ENCODE data around the gene KCNJ9. TPM values are rescaled to one million over a fixed set of nuclear protein-coding genes. Genes with fewer than 3 reads are reported as not detected.
"Not testable (repeated sequence)": the region's sequence is repeated elsewhere in the genome, so short reads cannot be mapped to it uniquely, and the experiment has no call there.

Gene KCNJ9
- polyA plus RNA-seq, 4 donors = 0.04 to 0.13 (median 0.10) TPM; not detected in 1

GRCh38 chr1:160099716-160100375, 18.5 kb downstream of the KCNJ9 start:
- no peak for DNase-seq (ENCODE audit: low read depth in 4 of 4, low spot score in 3 of 4)

DNA sequence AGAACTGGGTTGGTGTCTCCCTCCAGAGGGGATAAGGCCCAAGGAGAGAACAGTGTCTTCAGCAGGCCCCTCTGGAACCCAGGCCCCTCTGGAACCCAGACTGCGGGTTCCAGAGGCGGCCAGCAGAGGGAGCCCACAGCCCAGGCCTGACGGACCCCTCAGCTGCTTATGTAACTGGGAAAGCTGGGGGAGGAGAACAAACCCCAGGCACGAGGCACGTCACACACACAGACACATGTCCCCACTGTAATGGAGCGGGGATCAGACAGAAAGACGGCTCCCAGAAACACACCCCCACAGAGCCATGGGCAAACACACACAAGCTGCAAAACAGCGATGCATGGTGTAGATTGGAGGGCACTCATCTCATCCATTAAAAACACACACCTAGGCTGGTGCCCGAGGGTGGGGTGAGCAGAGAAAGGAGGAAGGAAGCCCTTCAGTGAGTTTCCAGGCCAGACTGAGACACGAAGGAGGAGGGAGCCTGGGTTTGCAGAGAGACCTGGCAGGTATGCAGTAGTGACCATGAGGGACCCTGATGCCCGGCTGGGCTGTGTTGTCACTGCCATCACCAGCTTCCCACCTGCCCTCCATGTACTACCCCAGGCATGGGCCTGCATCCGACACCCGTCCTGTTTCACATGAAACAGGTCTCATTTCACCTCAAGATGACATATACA, 19.8 kb downstream of the KCNJ9 start:
- DNase-seq (ENCODE audit: low read depth in 4 of 4, low spot score in 3 of 4) = peak in 3 of 4 donors; percentile 72 to 76 (median 74)

GRCh38 chr1:160101717-160102522, 20.6 kb downstream of the KCNJ9 start:
- DNase-seq (ENCODE audit: low read depth in 4 of 4, low spot score in 3 of 4) = no peak

DNA sequence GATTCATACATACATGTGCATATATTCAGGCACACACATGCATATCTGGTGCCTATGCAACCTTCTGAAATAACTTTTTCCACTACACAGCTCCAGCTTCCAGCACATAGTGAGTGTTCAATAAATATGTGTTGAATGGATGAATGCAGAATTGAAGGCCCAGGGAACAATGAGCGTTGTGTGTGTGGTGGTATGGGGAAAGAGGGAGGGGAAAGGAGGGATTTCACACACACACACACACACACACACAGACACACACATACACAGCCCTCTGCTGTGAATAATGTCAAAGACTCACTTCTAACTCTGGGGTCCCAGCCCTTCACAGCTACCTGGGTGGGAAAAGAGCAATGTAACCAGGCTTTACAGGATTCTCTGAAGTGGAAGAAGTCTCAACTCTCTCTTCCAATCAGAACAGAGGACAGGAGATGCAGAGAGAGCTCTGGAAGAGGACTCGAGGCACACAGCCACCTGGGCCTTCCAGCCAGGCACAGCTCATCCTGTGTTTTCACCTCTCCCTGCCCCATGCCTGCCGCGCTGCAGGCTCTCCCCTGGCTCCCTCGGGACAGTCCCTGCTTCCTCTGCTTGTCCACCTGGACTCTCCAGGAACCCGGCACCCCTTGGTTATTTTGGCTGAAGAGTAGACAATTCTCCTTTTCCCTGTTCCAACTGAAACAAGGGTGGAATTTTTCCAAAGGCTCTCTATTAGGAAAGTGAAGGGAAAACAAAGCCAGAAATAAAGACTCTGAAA, 22.5 kb downstream of the KCNJ9 start:
- DNase-seq (ENCODE audit: low read depth in 4 of 4, low spot score in 3 of 4) = no peak

GRCh38 chr1:160104486-160104885, 23.1 kb downstream of the KCNJ9 start:
- no peak for DNase-seq (ENCODE audit: low read depth in 4 of 4, low spot score in 3 of 4)

DNA sequence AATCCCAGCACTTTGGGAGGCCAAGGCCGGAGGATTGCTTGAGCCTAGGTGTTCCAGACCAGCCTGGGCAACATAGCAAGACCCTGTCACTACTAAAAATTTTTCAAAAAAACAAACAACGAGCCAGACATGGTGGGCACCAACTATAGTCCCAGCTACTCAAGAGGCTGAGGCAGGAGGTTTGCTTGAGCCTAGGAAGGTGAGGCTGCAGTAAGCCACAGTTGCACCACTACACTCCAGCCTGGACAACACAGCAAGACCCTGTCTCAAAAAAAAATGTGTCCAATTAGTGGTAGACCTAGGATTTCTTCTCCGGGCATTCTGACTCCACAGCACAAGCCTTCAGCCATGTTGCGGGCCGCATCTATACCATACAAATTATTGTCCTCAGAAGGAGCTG, 23.8 kb downstream of the KCNJ9 start:
- DNase-seq (ENCODE audit: low read depth in 4 of 4, low spot score in 3 of 4) = no peak

GRCh38 chr1:160107512-160107911, 26.2 kb downstream of the KCNJ9 start:
- no peak for DNase-seq (ENCODE audit: low read depth in 4 of 4, low spot score in 3 of 4)

GRCh38 chr1:160108888-160109662, 27.7 kb downstream of the KCNJ9 start:
- no peak for DNase-seq (ENCODE audit: low read depth in 4 of 4, low spot score in 3 of 4)

- DNase-seq (ENCODE audit: low read depth in 4 of 4, low spot score in 3 of 4) = no peak
Measured at GRCh38 chr1:160109686-160110085, 28.3 kb downstream of the KCNJ9 start.

DNA sequence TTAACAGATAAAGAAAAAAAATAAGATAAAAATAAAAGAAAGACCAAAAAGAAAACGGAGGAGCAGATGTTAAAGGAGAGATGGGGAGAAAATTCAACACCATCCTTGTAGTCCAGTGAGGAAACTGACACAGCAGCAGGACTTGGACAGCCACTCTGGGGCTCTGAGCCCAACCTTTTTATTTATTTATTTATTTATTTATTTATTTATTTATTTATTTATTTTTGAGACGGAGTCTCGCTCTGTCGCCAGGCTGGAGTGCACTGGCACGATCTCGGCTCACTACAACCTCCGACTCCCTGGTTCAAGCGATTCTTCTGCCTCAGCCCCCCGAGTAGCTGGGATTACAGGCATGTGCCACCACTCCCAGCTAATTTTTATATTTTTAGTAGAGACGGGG, 30.1 kb downstream of the KCNJ9 start:
- not testable (repeated sequence) for DNase-seq (ENCODE audit: low read depth in 4 of 4, low spot score in 3 of 4)

- no peak for DNase-seq (ENCODE audit: low read depth in 4 of 4, low spot score in 3 of 4)
Measured at GRCh38 chr1:160112357-160112756, 31.0 kb downstream of the KCNJ9 start.

- DNase-seq (ENCODE audit: low read depth in 4 of 4, low spot score in 3 of 4) = no peak
Measured at GRCh38 chr1:160113407-160113806, 32.1 kb downstream of the KCNJ9 start.

GRCh38 chr1:160114085-160114484, 32.7 kb downstream of the KCNJ9 start:
- no peak for DNase-seq (ENCODE audit: low read depth in 4 of 4, low spot score in 3 of 4)

GRCh38 chr1:160115545-160116282, 34.4 kb downstream of the KCNJ9 start, which contains the start of gene ATP1A2:
Gene ATP1A2 (plus strand): TSS chr1:160115759. CDS start chr1:160115862, 103 bp downstream.
- no peak for DNase-seq (ENCODE audit: low read depth in 4 of 4, low spot score in 3 of 4)

DNA sequence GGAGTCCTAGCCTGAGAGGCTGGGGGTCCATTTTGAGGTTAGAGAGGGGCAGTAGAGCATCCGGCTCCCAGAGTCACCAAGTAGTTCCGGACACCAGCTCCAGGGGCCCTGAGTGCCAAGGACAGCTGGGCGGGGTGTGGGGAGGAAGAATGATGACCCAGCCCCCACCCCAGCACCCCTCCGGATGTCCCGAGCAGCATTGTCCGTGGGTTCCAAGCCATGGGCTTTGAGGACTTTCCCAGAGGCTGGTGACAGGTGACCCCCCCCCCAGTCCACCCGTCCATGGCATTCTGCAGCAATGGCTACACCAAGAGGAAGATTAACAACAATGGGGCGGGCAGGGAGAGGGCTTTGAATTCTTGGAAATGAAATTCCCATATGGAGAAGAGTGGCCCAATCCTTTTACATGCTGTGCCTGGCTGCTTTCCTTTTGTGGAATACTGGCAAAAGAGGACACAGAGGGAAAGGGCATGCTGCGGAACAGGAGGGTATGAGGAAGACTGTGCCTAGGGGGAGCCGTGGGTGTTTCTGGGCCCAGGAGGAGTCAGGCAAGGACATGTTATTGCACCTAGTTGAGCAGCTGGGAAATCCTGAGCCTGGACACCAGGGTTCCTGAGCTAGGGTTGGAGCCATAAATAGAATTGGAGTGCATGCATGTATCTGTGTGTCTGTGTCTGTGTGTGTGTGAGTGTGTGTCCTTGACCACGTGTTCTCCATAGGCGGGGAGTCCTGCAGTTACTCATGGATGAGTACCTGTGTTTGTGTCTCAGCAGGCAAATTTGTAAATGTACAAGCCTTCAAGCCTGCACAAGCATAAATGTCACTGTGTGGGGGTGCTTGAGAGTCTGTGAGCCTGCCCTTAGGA, 35.2 kb downstream of the KCNJ9 start:
- DNase-seq (ENCODE audit: low read depth in 4 of 4, low spot score in 3 of 4) = no peak

- DNase-seq (ENCODE audit: low read depth in 4 of 4, low spot score in 3 of 4) = no peak
Measured at GRCh38 chr1:160117300-160117699, 36.0 kb downstream of the KCNJ9 start.

DNA sequence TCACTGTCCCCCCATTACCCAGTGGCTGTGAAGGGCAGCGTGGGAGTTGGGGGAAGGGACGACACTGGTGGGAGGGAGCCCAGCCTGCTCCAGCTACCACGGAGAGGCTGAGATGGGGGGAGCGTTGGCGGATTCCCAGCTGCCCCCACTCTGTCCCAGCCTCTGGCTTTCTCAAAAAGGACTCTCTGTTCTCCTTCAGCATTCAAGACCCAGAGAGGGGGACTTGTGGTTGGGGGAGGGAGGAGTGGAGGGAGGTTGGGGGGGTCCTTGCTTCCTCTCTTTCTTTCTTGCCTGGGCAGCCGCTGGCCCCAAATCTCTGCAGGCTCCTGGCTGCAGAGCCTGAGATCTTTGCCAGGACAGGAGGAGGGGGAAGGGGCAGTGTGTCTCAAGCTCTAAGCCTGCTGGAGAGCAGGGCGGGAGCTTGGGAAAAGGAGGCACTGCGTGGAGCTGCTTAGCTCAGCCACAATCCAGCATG, 36.4 kb downstream of the KCNJ9 start:
- no peak for DNase-seq (ENCODE audit: low read depth in 4 of 4, low spot score in 3 of 4)

DNA sequence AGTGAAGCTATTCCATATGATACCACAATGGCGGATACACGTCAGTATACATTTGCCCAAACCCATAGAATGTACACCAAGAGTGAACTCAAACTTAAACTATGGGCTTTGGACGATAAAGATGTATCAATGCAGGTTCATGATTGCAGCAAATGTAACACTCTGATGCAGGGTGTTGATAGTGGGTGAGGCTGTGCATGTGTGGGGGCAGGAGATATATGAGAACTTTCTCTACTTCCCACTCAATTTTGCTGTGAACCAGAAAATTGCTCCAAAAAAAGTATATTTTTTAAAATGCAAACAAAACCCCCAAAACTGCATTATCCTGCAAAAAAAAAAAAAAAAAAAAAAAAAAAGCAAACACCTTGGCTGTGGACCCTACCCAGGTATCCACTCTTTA, 37.6 kb downstream of the KCNJ9 start:
- DNase-seq (ENCODE audit: low read depth in 4 of 4, low spot score in 3 of 4) = no peak

Data from right renal pelvis (tissue), 4 donors.